ENCODE data around the gene VPREB3.
"Not testable (repeated sequence)": the region's sequence is repeated elsewhere in the genome, so short reads cannot be mapped to it uniquely, and the experiment has no call there.

Gene VPREB3

GRCh38 chr22:23752750-23753149 lies 1.5 kb downstream of the VPREB3 start:
- no peak for DNase-seq (ENCODE audit: low read depth in 1 of 2, low spot score in 1 of 2)
- no peak for TF ChIP-seq JUND (IDR thresholded peaks at IDR 0.05; ENCODE audit: low read depth)
- in situ Hi-C loops (cut with HindIII; ENCODE audit: low pct_unique_long_range_greater_than_20kb, low sequenced_read_pairs): no loop called here

GRCh38 chr22:23752090-23752691 lies 2.0 kb downstream of the VPREB3 start:
- in situ Hi-C loops (cut with HindIII; ENCODE audit: low pct_unique_long_range_greater_than_20kb, low sequenced_read_pairs): no loop called here
- DNase-seq (ENCODE audit: low read depth in 1 of 2, low spot score in 1 of 2): no peak
- TF ChIP-seq JUND (IDR thresholded peaks at IDR 0.05; ENCODE audit: low read depth): no peak

GRCh38 chr22:23751441-23751996 lies 2.7 kb downstream of the VPREB3 start:
- no peak for TF ChIP-seq JUND (IDR thresholded peaks at IDR 0.05; ENCODE audit: low read depth)
- no peak for DNase-seq (ENCODE audit: low read depth in 1 of 2, low spot score in 1 of 2)
- in situ Hi-C loops (cut with HindIII; ENCODE audit: low pct_unique_long_range_greater_than_20kb, low sequenced_read_pairs): no loop called here

GRCh38 chr22:23750714-23751440 lies 3.3 kb downstream of the VPREB3 start, which contains the start of gene ZNF70:
Gene ZNF70 (minus strand): TSS chr22:23751112. CDS start chr22:23745140, 5,972 bp downstream.
- in situ Hi-C loops (cut with HindIII; ENCODE audit: low pct_unique_long_range_greater_than_20kb, low sequenced_read_pairs): no loop called here
- peak; percentile 85 to 90 for DNase-seq (ENCODE audit: low read depth in 1 of 2, low spot score in 1 of 2)
- TF ChIP-seq JUND (IDR thresholded peaks at IDR 0.05; ENCODE audit: low read depth): no peak

GRCh38 chr22:23750367-23750713 lies 3.9 kb downstream of the VPREB3 start:
- in situ Hi-C loops (cut with HindIII; ENCODE audit: low pct_unique_long_range_greater_than_20kb, low sequenced_read_pairs): no loop called here
- no peak for TF ChIP-seq JUND (IDR thresholded peaks at IDR 0.05; ENCODE audit: low read depth)
- DNase-seq (ENCODE audit: low read depth in 1 of 2, low spot score in 1 of 2): no peak

- in situ Hi-C loops (cut with HindIII; ENCODE audit: low pct_unique_long_range_greater_than_20kb, low sequenced_read_pairs): no loop called here
- TF ChIP-seq JUND (IDR thresholded peaks at IDR 0.05; ENCODE audit: low read depth): no peak
- no peak for DNase-seq (ENCODE audit: low read depth in 1 of 2, low spot score in 1 of 2)
Observed at GRCh38 chr22:23749841-23750301, 4.4 kb downstream of the VPREB3 start.

- DNase-seq (ENCODE audit: low read depth in 1 of 2, low spot score in 1 of 2): no peak
- TF ChIP-seq JUND (IDR thresholded peaks at IDR 0.05; ENCODE audit: low read depth): no peak
- in situ Hi-C loops (cut with HindIII; ENCODE audit: low pct_unique_long_range_greater_than_20kb, low sequenced_read_pairs): no loop called here
Observed at GRCh38 chr22:23745791-23746190, 8.4 kb downstream of the VPREB3 start.

- TF ChIP-seq JUND (IDR thresholded peaks at IDR 0.05; ENCODE audit: low read depth): no peak
- DNase-seq (ENCODE audit: low read depth in 1 of 2, low spot score in 1 of 2): no peak
- in situ Hi-C loops (cut with HindIII; ENCODE audit: low pct_unique_long_range_greater_than_20kb, low sequenced_read_pairs): no loop called here
Observed at GRCh38 chr22:23744485-23744884, 9.7 kb downstream of the VPREB3 start.

GRCh38 chr22:23744001-23744400 lies 10.2 kb downstream of the VPREB3 start:
- no peak for TF ChIP-seq JUND (IDR thresholded peaks at IDR 0.05; ENCODE audit: low read depth)
- in situ Hi-C loops (cut with HindIII; ENCODE audit: low pct_unique_long_range_greater_than_20kb, low sequenced_read_pairs): no loop called here
- no peak for DNase-seq (ENCODE audit: low read depth in 1 of 2, low spot score in 1 of 2)

- in situ Hi-C loops (cut with HindIII; ENCODE audit: low pct_unique_long_range_greater_than_20kb, low sequenced_read_pairs): no loop called here
- no peak for TF ChIP-seq JUND (IDR thresholded peaks at IDR 0.05; ENCODE audit: low read depth)
- no peak for DNase-seq (ENCODE audit: low read depth in 1 of 2, low spot score in 1 of 2)
Observed at GRCh38 chr22:23743303-23743705, 10.9 kb downstream of the VPREB3 start.

- no peak for TF ChIP-seq JUND (IDR thresholded peaks at IDR 0.05; ENCODE audit: low read depth)
- DNase-seq (ENCODE audit: low read depth in 1 of 2, low spot score in 1 of 2): no peak
- in situ Hi-C loops (cut with HindIII; ENCODE audit: low pct_unique_long_range_greater_than_20kb, low sequenced_read_pairs): no loop called here
Observed at GRCh38 chr22:23742505-23743264, 11.5 kb downstream of the VPREB3 start.

- no peak for DNase-seq (ENCODE audit: low read depth in 1 of 2, low spot score in 1 of 2)
- TF ChIP-seq JUND (IDR thresholded peaks at IDR 0.05; ENCODE audit: low read depth): no peak
Observed at GRCh38 chr22:23737696-23738095, 16.5 kb downstream of the VPREB3 start.

GRCh38 chr22:23728108-23728507 lies 26.1 kb downstream of the VPREB3 start:
- DNase-seq (ENCODE audit: low read depth in 1 of 2, low spot score in 1 of 2); in situ Hi-C loops (cut with HindIII; ENCODE audit: low pct_unique_long_range_greater_than_20kb, low sequenced_read_pairs): not testable (repeated sequence)

More at GRCh38 chr22:23737696-23738095, 16.5 kb downstream of the VPREB3 start:
- in situ Hi-C loops (cut with HindIII; ENCODE audit: low pct_unique_long_range_greater_than_20kb, low sequenced_read_pairs): no loop called here
